PC-9 (cell line): Measurements from ENCODE around the gene TBATA. TPM values are rescaled to one million over a fixed set of nuclear protein-coding genes. Genes with fewer than 3 reads are reported as not detected.

Experiments
- BruUV-seq: library from RNA; stranded (reverse); fragments of 400-500 nt; replicated peaks from 2 replicates; lab custom pipeline; 2021; lab: Mats Ljungman, UMichigan
- CTCF ChIA-PET: fragments of 300-600 bp; sonication (Branson Sonifier 250); formaldehyde crosslinking; loops from one replicate; lab custom pipeline; 2022; ENCODE audit warnings: antibody characterized with exemption; lab: Charles Lee
- POLR2A ChIA-PET: fragments of 300-600 bp; sonication (Branson Sonifier 250); formaldehyde crosslinking; loops from one replicate; lab custom pipeline; 2022; ENCODE audit warnings: antibody characterized with exemption; ENCODE audit not compliant: unreplicated experiment; lab: Charles Lee
- DNase-seq, 2 experiments: peaks; one replicate each; pipeline versions ENCODE4 v3.0.0 to v3.0.0-alpha.2; 2015 to 2022; ENCODE audit warnings: mixed read lengths in 1 of 2
- H2AFZ ChIP-seq: fragments of 200-600 bp; sonication (generic); 2 replicates; pipeline ENCODE4 v1.8.1; 2017; ENCODE audit warnings: antibody characterized with exemption
- H3F3A ChIP-seq: fragments of 200-600 bp; sonication (generic); 2 replicates; pipeline ENCODE4 v1.8.1; 2017; ENCODE audit warnings: antibody characterized with exemption, mild to moderate bottlenecking, low read depth; ENCODE audit not compliant: insufficient read depth
- H3K27ac ChIP-seq: fragments of 200-600 bp; sonication (generic); 2 replicates; pipeline ENCODE4 v1.6.1; 2016; ENCODE audit warnings: mixed run types
- H3K27me3 ChIP-seq: fragments of 200-600 bp; sonication (generic); 2 replicates; pipeline ENCODE4 v1.6.1; 2016; ENCODE audit warnings: low read depth, mixed run types; ENCODE audit not compliant: insufficient read depth
- H3K36me3 ChIP-seq: fragments of 200-600 bp; sonication (generic); 2 replicates; pipeline ENCODE4 v1.6.1; 2016; ENCODE audit warnings: low read depth, mixed run types
- H3K4me1 ChIP-seq: fragments of 200-600 bp; sonication (generic); replicated peaks from 2 replicates; pipeline ENCODE4 v1.6.1; 2016; ENCODE audit warnings: mixed run types; ENCODE audit not compliant: insufficient read depth
- H3K4me2 ChIP-seq: fragments of 200-600 bp; sonication (generic); 2 replicates; pipeline ENCODE4 v1.6.1; 2017; ENCODE audit warnings: mixed run types
- H3K4me3 ChIP-seq: fragments of 200-600 bp; sonication (generic); 2 replicates; pipeline ENCODE4 v1.6.1; 2016; ENCODE audit warnings: mixed run types
- H3K79me2 ChIP-seq: fragments of 200-600 bp; sonication (generic); 2 replicates; pipeline ENCODE4 v1.6.1; 2017; ENCODE audit warnings: low read depth, mixed run types
- H3K9me2 ChIP-seq: fragments of 200-600 bp; sonication (generic); 2 replicates; pipeline ENCODE4 v1.8.1; 2017; ENCODE audit warnings: mild to moderate bottlenecking; ENCODE audit not compliant: insufficient read depth
- H3K9me3 ChIP-seq: fragments of 200-600 bp; sonication (generic); 2 replicates; pipeline ENCODE4 v1.8.1; 2016; ENCODE audit warnings: low read depth; ENCODE audit not compliant: insufficient read depth
- H4K20me1 ChIP-seq: fragments of 200-600 bp; sonication (generic); 2 replicates; pipeline ENCODE4 v1.8.1; 2017; ENCODE audit not compliant: insufficient read depth
- EZH2 ChIP-seq: fragments of 200-600 bp; sonication (generic); IDR thresholded peaks from 2 replicates; pipeline ENCODE4 v1.8.0; 2017; ENCODE audit warnings: antibody characterized with exemption, low read depth
- intact Hi-C: fragments of 100-400 bp; cut with micrococcal nuclease; formaldehyde crosslinking; loops from one replicate; pipeline ENCODE4 v1.10.0; 2022; ENCODE audit not compliant: unreplicated experiment
- total RNA-seq: library from RNA; stranded (reverse); gene quantifications from 2 replicates; pipeline ENCODE4 v1.2.3, GENCODE V29; 2021
- TF ChIP-seq, protein P1 (sequence below): fragments of 200-600 bp; sonication (generic); conservative IDR thresholded peaks from 2 replicates; pipeline ENCODE4 v1.6.1; 2017; ENCODE audit warnings: mixed run types, antibody characterized with exemption, mild to moderate bottlenecking, moderate library complexity

Gene TBATA
- total RNA-seq, 1 experiment from 2014 or later: not detected

DNA sequence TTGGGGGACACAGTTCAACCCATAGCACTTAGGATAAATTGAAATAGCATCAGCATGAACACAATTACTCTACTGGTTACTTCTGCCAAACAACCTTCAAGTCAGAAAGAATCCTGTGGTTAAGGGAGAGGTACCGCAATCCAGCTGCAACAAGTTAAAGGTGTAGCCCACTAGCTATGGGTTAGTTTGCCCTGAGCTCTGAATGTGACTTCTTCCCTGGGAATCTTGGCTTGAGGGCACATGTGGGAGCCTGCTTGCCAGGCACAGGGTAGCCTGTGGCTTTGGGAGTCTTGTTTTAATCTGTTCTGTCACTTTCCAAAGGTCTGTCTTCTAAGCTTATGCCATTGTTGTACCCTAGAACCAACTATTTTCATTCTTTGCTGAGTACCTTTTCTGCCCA lies 21.7 kb upstream of the TBATA start:
- H3K79me2 ChIP-seq: no peaks in the 10 kb centered on the region
- intact Hi-C loops: no loop called here
- H3K36me3 ChIP-seq: no peaks in the 10 kb centered on the region
- TF ChIP-seq EZH2: no peak
- TF ChIP-seq, protein P1, sequence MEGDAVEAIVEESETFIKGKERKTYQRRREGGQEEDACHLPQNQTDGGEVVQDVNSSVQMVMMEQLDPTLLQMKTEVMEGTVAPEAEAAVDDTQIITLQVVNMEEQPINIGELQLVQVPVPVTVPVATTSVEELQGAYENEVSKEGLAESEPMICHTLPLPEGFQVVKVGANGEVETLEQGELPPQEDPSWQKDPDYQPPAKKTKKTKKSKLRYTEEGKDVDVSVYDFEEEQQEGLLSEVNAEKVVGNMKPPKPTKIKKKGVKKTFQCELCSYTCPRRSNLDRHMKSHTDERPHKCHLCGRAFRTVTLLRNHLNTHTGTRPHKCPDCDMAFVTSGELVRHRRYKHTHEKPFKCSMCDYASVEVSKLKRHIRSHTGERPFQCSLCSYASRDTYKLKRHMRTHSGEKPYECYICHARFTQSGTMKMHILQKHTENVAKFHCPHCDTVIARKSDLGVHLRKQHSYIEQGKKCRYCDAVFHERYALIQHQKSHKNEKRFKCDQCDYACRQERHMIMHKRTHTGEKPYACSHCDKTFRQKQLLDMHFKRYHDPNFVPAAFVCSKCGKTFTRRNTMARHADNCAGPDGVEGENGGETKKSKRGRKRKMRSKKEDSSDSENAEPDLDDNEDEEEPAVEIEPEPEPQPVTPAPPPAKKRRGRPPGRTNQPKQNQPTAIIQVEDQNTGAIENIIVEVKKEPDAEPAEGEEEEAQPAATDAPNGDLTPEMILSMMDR: no peak
- POLR2A ChIA-PET: no interaction called here
- H2AFZ ChIP-seq: no peak overlapping the region
- H4K20me1 ChIP-seq: no peaks in the 10 kb centered on the region
- H3K4me1 ChIP-seq: peaks cover 68% of the 10 kb centered on the region
- H3K9me2 ChIP-seq: no peaks in the 10 kb centered on the region
- no peak for DNase-seq
- peaks cover 5% of the 10 kb centered on the region; the same call in 1 of the 2 replicates for H3K9me3 ChIP-seq
- H3K27ac ChIP-seq: 0 out of 2 replicates have a peak overlapping the region, but pooled peaks have one; percentile 29
- no peaks in the 10 kb centered on the region for H3K27me3 ChIP-seq
- CTCF ChIA-PET: no interaction called here
- BruUV-seq: no TSS peak
- H3F3A ChIP-seq: peaks cover 52% of the 10 kb centered on the region
- no peak overlapping the region for H3K4me3 ChIP-seq
- peak overlapping the region; percentile 38 for H3K4me2 ChIP-seq

DNA sequence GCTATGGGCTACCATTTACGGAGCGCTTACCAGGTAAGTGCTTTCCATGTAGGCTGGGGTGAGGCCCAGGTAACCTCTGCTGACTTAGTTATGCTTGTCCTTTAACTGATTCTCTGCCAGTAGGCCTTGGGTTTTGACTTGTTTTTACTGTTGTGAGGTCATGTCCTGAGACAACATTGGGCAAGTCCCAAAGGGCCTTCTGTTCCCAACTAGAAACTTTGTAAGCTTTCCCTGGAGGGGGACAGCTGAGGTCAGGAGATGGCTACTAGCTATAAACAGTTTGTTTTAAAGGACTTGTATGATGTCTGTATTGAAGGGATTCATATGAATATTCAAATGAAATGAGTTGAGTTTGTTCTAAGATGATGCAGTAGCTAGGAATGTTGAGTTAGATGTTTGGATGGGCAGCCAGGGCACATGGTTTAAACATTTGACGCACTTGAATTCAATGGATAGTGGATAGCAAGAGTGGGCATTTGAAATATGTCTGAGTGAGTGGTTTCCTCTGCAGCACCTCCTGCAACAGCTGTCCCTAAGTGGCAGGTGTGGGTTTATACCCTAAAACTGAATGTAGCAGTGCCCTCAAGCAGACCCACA lies 20.5 kb upstream of the TBATA start:
- Histone ChIP-seq H3K27me3 (no peaks in the 10 kb centered on the region), H3F3A (peaks cover 52% of the 10 kb centered on the region), H3K9me3 (peaks cover 5% of the 10 kb centered on the region; the same call in 1 of the 2 replicates), H3K4me2 (no peak overlapping the region), H3K27ac (no peak overlapping the region), H3K79me2 (no peaks in the 10 kb centered on the region), H4K20me1 (no peaks in the 10 kb centered on the region), H2AFZ (no peak overlapping the region), H3K4me1 (peaks cover 68% of the 10 kb centered on the region), H3K9me2 (no peaks in the 10 kb centered on the region), H3K36me3 (no peaks in the 10 kb centered on the region), H3K4me3 (no peak overlapping the region)
- TF ChIP-seq, protein P1: no peak
- TF ChIP-seq EZH2: no peak
- no peak for DNase-seq
- intact Hi-C loops: no loop called here
- ChIA-PET CTCF (no interaction called here), POLR2A (no interaction called here)
- no TSS peak for BruUV-seq

DNA sequence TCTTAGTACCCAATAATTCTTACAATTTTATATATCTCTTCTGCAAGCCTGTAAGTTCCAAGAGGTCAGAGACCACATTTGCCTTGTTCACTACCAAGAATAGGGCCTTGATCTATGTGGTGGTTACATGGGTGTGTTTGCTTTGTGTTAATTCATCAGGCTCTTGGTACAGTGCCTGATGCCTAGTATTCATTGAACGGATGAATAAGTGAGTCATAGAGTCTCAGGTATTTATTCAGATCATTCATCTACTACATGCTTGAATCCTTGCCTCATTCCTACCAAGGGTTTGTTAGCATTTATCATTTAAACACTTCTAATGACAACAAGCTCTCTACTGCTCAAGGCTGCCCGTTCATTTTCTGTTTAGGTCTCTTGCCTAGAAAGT lies 19.2 kb upstream of the TBATA start:
- peak overlapping the region; percentile 6; the same call in 1 of the 2 replicates for H3K27ac ChIP-seq
- BruUV-seq: no TSS peak
- H3K4me2 ChIP-seq: peak overlapping the region; percentile 27
- peaks cover 44% of the 10 kb centered on the region for H3F3A ChIP-seq
- H4K20me1 ChIP-seq: no peaks in the 10 kb centered on the region
- no peaks in the 10 kb centered on the region for H3K79me2 ChIP-seq
- ChIA-PET POLR2A (interaction anchor here (0.6 kb wide), 1 partner anchor 393 kb away, joined by 3 read pairs; no protein-coding TSS in a partner anchor), CTCF (no interaction called here)
- H3K4me3 ChIP-seq: no peak overlapping the region
- intact Hi-C loops: no loop called here
- no peaks in the 10 kb centered on the region for H3K27me3 ChIP-seq
- H3K36me3 ChIP-seq: no peaks in the 10 kb centered on the region
- H3K9me2 ChIP-seq: no peaks in the 10 kb centered on the region
- TF ChIP-seq, protein P1: no peak
- TF ChIP-seq EZH2: no peak
- H3K9me3 ChIP-seq: peaks cover 5% of the 10 kb centered on the region; the same call in 1 of the 2 replicates
- peaks cover 57% of the 10 kb centered on the region for H3K4me1 ChIP-seq
- DNase-seq: peak in 1 of 2 experiments; percentile 92
- no peak overlapping the region for H2AFZ ChIP-seq
